Measurements from ENCODE around the gene RMI1. TPM values are rescaled to one million over a fixed set of nuclear protein-coding genes. Genes with fewer than 3 reads are reported as not detected.

The RMI1 gene
- total RNA-seq, 1 experiment from 2014 or later = 10.2 TPM

- H3K4me1 Mint-ChIP-seq (ENCODE audit: low read depth, unreplicated experiment) = no peaks in the 10 kb centered on the region
- Histone ChIP-seq H3K9me3 (no peaks in the 10 kb centered on the region), H3K4me1 (no peaks in the 10 kb centered on the region), H3K36me3 (ENCODE audit: control insufficient read depth, insufficient read depth, low read length) (no peaks in the 10 kb centered on the region), H3K4me3 (ENCODE audit: low read depth, low read length) (no peak overlapping the region), H3K27me3 (replicated peaks; ENCODE audit: control insufficient read depth, insufficient read depth, low read length) (no peaks in the 10 kb centered on the region)
- no peak for TF ChIP-seq CTCF (IDR thresholded peaks at IDR 0.05; ENCODE audit: insufficient read depth in 1 of 2, low read depth in 1 of 2, low read length in 1 of 2, severe bottlenecking in 1 of 2, unreplicated experiment in 1 of 2)
- no peak overlapping the region for H3K4me3 Mint-ChIP-seq (ENCODE audit: unreplicated experiment)
- no peak overlapping the region for H3K27ac Mint-ChIP-seq (ENCODE audit: unreplicated experiment)
- H3K36me3 Mint-ChIP-seq (ENCODE audit: insufficient read depth, unreplicated experiment) = no peaks in the 10 kb centered on the region
- POLR2A ChIA-PET = no interaction called here
- no peaks in the 10 kb centered on the region for H3K9me3 Mint-ChIP-seq (ENCODE audit: unreplicated experiment)
- DNase-seq = no peak
- BruUV-seq (replicated peaks) = no TSS peak
- CTCF ChIA-PET = no interaction called here
- intact Hi-C loops (cut with micrococcal nuclease; ENCODE audit: unreplicated experiment) = no loop called here
- H3K27me3 Mint-ChIP-seq (ENCODE audit: insufficient read depth, unreplicated experiment) = no peaks in the 10 kb centered on the region
Measured at GRCh38 chr9:83999141-83999918, 18.7 kb downstream of the RMI1 start.

GRCh38 chr9:84000186-84000585 lies 19.6 kb downstream of the RMI1 start:
- CTCF ChIA-PET = no interaction called here
- intact Hi-C loops (cut with micrococcal nuclease; ENCODE audit: unreplicated experiment) = no loop called here

DNA sequence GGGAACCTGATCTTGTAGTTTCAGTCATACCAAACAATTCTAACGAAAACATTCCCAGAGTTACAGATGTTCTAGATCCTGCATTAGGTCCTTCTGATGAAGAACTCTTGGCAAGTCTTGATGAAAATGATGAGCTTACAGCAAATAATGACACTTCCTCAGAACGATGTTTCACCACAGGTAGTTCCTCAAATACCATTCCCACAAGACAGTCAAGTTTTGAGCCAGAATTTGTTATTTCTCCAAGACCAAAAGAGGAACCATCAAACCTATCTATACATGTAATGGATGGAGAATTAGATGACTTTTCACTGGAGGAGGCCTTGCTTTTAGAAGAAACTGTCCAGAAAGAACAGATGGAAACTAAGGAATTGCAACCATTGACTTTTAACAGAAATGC lies 21.0 kb downstream of the RMI1 start:
- no peak overlapping the region for H3K4me3 ChIP-seq (ENCODE audit: low read depth, low read length)
- intact Hi-C loops (cut with micrococcal nuclease; ENCODE audit: unreplicated experiment) = no loop called here
- TF ChIP-seq CTCF (IDR thresholded peaks at IDR 0.05; ENCODE audit: insufficient read depth in 1 of 2, low read depth in 1 of 2, low read length in 1 of 2, severe bottlenecking in 1 of 2, unreplicated experiment in 1 of 2) = no peak
- Mint-ChIP-seq H3K9me3 (ENCODE audit: unreplicated experiment) (no peaks in the 10 kb centered on the region), H3K27ac (ENCODE audit: unreplicated experiment) (no peak overlapping the region), H3K4me1 (ENCODE audit: low read depth, unreplicated experiment) (no peaks in the 10 kb centered on the region), H3K36me3 (ENCODE audit: insufficient read depth, unreplicated experiment) (no peaks in the 10 kb centered on the region), H3K27me3 (ENCODE audit: insufficient read depth, unreplicated experiment) (no peaks in the 10 kb centered on the region), H3K4me3 (ENCODE audit: unreplicated experiment) (no peak overlapping the region)
- BruUV-seq (replicated peaks) = no TSS peak
- POLR2A ChIA-PET = no interaction called here
- H3K4me1 ChIP-seq = no peaks in the 10 kb centered on the region
- no peak for DNase-seq
- no peaks in the 10 kb centered on the region for H3K9me3 ChIP-seq
- H3K27me3 ChIP-seq (replicated peaks; ENCODE audit: control insufficient read depth, insufficient read depth, low read length) = no peaks in the 10 kb centered on the region
- no peaks in the 10 kb centered on the region for H3K36me3 ChIP-seq (ENCODE audit: control insufficient read depth, insufficient read depth, low read length)
- CTCF ChIA-PET = no interaction called here

More at GRCh38 chr9:84000186-84000585, 19.6 kb downstream of the RMI1 start:
- no peak for DNase-seq
- TF ChIP-seq CTCF (IDR thresholded peaks at IDR 0.05; ENCODE audit: insufficient read depth in 1 of 2, low read depth in 1 of 2, low read length in 1 of 2, severe bottlenecking in 1 of 2, unreplicated experiment in 1 of 2) = no peak
- no peak overlapping the region for H3K4me3 Mint-ChIP-seq (ENCODE audit: unreplicated experiment)
- H3K4me1 ChIP-seq = no peaks in the 10 kb centered on the region
- H3K27me3 ChIP-seq (replicated peaks; ENCODE audit: control insufficient read depth, insufficient read depth, low read length) = no peaks in the 10 kb centered on the region
- H3K4me1 Mint-ChIP-seq (ENCODE audit: low read depth, unreplicated experiment) = no peaks in the 10 kb centered on the region
- H3K36me3 ChIP-seq (ENCODE audit: control insufficient read depth, insufficient read depth, low read length) = no peaks in the 10 kb centered on the region
- H3K9me3 Mint-ChIP-seq (ENCODE audit: unreplicated experiment) = no peaks in the 10 kb centered on the region
- H3K9me3 ChIP-seq = no peaks in the 10 kb centered on the region
- H3K4me3 ChIP-seq (ENCODE audit: low read depth, low read length) = no peak overlapping the region
- H3K27ac Mint-ChIP-seq (ENCODE audit: unreplicated experiment) = no peak overlapping the region
- no peaks in the 10 kb centered on the region for H3K27me3 Mint-ChIP-seq (ENCODE audit: insufficient read depth, unreplicated experiment)
- POLR2A ChIA-PET = no interaction called here
- BruUV-seq (replicated peaks) = no TSS peak
- no peaks in the 10 kb centered on the region for H3K36me3 Mint-ChIP-seq (ENCODE audit: insufficient read depth, unreplicated experiment)
